Neural progenitor cell (in vitro differentiated cells): ENCODE results near the gene MAPK9.

ENCODE experiments used
- EZH2 ChIP-seq: fragments of 200-600 bp; sonication (generic); IDR thresholded peaks from 2 replicates; pipeline ENCODE4 v1.6.1; 2017; ENCODE audit warnings: antibody characterized with exemption, mild to moderate bottlenecking, moderate library complexity
- EZH2phosphoT487 ChIP-seq: fragments of 200-600 bp; sonication (generic); IDR thresholded peaks from 2 replicates; pipeline ENCODE4 v1.6.1; 2017; ENCODE audit warnings: antibody characterized with exemption
- TF ChIP-seq, protein P1 (sequence below): fragments of 200-600 bp; sonication (generic); IDR thresholded peaks from 2 replicates; pipeline ENCODE4 v1.5.1; 2017; ENCODE audit warnings: antibody characterized with exemption, mild to moderate bottlenecking

DNA sequence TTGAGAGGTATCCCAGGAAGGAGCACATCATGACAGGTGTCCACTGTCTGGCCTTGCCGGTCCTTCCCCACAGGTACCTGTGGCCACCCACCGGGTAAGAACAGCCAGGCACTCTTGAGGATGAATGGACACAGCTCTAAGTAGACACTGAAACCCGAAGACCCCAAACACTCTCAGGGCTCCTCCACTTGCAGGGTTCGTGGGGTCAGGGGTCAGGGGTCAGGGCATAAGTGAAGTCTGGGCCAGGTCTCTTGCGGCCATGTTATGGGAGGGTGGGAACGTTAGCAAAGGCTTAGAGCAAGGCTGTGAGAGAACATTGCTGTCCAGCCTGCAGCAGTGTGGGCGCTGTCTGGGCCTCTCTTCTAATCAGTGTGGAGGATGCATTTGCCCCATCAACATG lies 40.0 kb downstream of the MAPK9 start:
- TF ChIP-seq, protein P1, sequence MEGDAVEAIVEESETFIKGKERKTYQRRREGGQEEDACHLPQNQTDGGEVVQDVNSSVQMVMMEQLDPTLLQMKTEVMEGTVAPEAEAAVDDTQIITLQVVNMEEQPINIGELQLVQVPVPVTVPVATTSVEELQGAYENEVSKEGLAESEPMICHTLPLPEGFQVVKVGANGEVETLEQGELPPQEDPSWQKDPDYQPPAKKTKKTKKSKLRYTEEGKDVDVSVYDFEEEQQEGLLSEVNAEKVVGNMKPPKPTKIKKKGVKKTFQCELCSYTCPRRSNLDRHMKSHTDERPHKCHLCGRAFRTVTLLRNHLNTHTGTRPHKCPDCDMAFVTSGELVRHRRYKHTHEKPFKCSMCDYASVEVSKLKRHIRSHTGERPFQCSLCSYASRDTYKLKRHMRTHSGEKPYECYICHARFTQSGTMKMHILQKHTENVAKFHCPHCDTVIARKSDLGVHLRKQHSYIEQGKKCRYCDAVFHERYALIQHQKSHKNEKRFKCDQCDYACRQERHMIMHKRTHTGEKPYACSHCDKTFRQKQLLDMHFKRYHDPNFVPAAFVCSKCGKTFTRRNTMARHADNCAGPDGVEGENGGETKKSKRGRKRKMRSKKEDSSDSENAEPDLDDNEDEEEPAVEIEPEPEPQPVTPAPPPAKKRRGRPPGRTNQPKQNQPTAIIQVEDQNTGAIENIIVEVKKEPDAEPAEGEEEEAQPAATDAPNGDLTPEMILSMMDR, result no peak
- no peak for TF ChIP-seq EZH2
- TF ChIP-seq EZH2phosphoT487, result no peak
